Stimulated activated CD4-positive, alpha-beta T cell treated with anti-CD3 and anti-CD28 coated beads, Interleukin-4, amount 100 ng/mL, for 48 hours (primary cell): Measurements from ENCODE around the gene FGF3.

Source experiments
- DNase-seq, 2 donors: peaks; one replicate each; pipeline ENCODE4 v3.0.0-alpha.2; 2020; ENCODE audit warnings: low read depth in 2 of 2

Gene FGF3

GRCh38 chr11:69844396-69844795 lies 25.2 kb upstream of the FGF3 start:
- no peak for DNase-seq

GRCh38 chr11:69843529-69843921 lies 24.3 kb upstream of the FGF3 start:
- DNase-seq: no peak

- DNase-seq: no peak
These were observed 23.7 kb upstream of the FGF3 start for GRCh38 chr11:69842746-69843528.

GRCh38 chr11:69841859-69842698 lies 22.9 kb upstream of the FGF3 start:
- peak; percentile 12 to 13 for DNase-seq

- DNase-seq: no peak
These were observed 22.1 kb upstream of the FGF3 start for GRCh38 chr11:69841170-69841858.

- DNase-seq: no peak
These were observed 21.4 kb upstream of the FGF3 start for GRCh38 chr11:69840371-69841169.

GRCh38 chr11:69839516-69839915 lies 20.3 kb upstream of the FGF3 start:
- no peak for DNase-seq

- no peak for DNase-seq
These were observed 18.6 kb upstream of the FGF3 start for GRCh38 chr11:69837791-69838190.

GRCh38 chr11:69836401-69836800 lies 17.2 kb upstream of the FGF3 start:
- DNase-seq: no peak

- no peak for DNase-seq
These were observed 15.9 kb upstream of the FGF3 start for GRCh38 chr11:69834811-69835800.

GRCh38 chr11:69834251-69834650 lies 15.0 kb upstream of the FGF3 start:
- DNase-seq: no peak

GRCh38 chr11:69832561-69833413 lies 13.6 kb upstream of the FGF3 start:
- DNase-seq: no peak

GRCh38 chr11:69831985-69832384 lies 12.8 kb upstream of the FGF3 start:
- no peak for DNase-seq

GRCh38 chr11:69830086-69830485 lies 10.9 kb upstream of the FGF3 start:
- DNase-seq: no peak

GRCh38 chr11:69828971-69829344 lies 9.7 kb upstream of the FGF3 start:
- DNase-seq: no peak

- DNase-seq: no peak
These were observed 9.2 kb upstream of the FGF3 start for GRCh38 chr11:69828276-69828970.

GRCh38 chr11:69826773-69827172 lies 7.6 kb upstream of the FGF3 start:
- no peak for DNase-seq

- DNase-seq: no peak
These were observed 6.7 kb upstream of the FGF3 start for GRCh38 chr11:69825941-69826340.
